Gastroesophageal sphincter (tissue), 3 donors: ENCODE results near the gene ORAI3.

Experiments
- EP300 ChIP-seq: sonication (generic); formaldehyde crosslinking; IDR thresholded peaks from one replicate; pipeline ENCODE4 v1.6.1; 2017; ENCODE audit warnings: antibody characterized with exemption, mild to moderate bottlenecking
- POLR2A ChIP-seq, 2 donors: fragments of 450-650 bp; IDR thresholded peaks; one replicate each; pipeline ENCODE4 v1.6.1; 2017; ENCODE audit warnings: antibody characterized with exemption in 2 of 2, mild to moderate bottlenecking in 2 of 2, moderate library complexity in 1 of 2
- POLR2AphosphoS5 ChIP-seq: sonication (generic); formaldehyde crosslinking; IDR thresholded peaks from one replicate; pipeline ENCODE4 v1.6.1; 2017; ENCODE audit warnings: antibody characterized with exemption
- TF ChIP-seq, protein P1 (sequence below), 4 experiments: fragments of 200-600 bp in 2 of 4; fragments of 450-650 bp in 2 of 4; sonication (generic) in 1 of 4; IDR thresholded peaks; one replicate each; pipeline ENCODE4 v1.5.1; 2017 to 2019; ENCODE audit warnings: antibody characterized with exemption in 4 of 4, mild to moderate bottlenecking in 2 of 4, moderate library complexity in 2 of 4

GRCh38 chr16:30989469-30990047 is 40.7 kb downstream of the ORAI3 start:
- TF ChIP-seq, protein P1, sequence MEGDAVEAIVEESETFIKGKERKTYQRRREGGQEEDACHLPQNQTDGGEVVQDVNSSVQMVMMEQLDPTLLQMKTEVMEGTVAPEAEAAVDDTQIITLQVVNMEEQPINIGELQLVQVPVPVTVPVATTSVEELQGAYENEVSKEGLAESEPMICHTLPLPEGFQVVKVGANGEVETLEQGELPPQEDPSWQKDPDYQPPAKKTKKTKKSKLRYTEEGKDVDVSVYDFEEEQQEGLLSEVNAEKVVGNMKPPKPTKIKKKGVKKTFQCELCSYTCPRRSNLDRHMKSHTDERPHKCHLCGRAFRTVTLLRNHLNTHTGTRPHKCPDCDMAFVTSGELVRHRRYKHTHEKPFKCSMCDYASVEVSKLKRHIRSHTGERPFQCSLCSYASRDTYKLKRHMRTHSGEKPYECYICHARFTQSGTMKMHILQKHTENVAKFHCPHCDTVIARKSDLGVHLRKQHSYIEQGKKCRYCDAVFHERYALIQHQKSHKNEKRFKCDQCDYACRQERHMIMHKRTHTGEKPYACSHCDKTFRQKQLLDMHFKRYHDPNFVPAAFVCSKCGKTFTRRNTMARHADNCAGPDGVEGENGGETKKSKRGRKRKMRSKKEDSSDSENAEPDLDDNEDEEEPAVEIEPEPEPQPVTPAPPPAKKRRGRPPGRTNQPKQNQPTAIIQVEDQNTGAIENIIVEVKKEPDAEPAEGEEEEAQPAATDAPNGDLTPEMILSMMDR (IDR thresholded peaks at IDR 0.05), result no peak
- TF ChIP-seq POLR2A (IDR thresholded peaks at IDR 0.05) (no peak), POLR2AphosphoS5 (no peak), EP300 (no peak)
